Panc1 (cell line): ENCODE results near the gene MON1A.

ENCODE experiments used
- POLR2AphosphoS5 ChIP-seq: IDR thresholded peaks from 2 replicates; pipeline ENCODE4 v1.6.1; 2012; ENCODE audit warnings: mild to moderate bottlenecking, low read depth, low read length, moderate library complexity
- TF ChIP-seq, protein P1 (sequence below): fragments of 450-650 bp; IDR thresholded peaks from 2 replicates; pipeline ENCODE4 v1.5.1; 2017; ENCODE audit warnings: mild to moderate bottlenecking

DNA sequence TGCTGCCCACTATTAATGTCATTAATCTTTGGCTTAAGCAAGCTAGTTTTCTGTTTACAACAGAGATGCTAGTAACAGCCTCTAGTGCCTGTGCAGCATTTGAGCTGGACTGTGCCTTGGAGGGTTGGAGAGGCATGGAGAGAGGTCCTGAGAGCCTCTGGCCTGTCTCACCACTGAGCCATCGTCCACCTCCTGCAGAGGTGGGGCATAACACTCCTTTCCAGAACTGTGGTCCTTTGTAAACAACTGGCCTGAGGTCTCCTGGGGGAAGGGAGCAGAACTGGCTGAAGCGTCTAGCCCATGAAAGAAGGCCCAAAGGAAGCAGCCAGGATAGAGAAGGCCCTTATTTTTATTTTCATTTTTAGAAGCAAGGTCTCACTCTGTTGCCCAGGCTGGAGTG is 49.9 kb downstream of the MON1A start:
- TF ChIP-seq, protein P1, sequence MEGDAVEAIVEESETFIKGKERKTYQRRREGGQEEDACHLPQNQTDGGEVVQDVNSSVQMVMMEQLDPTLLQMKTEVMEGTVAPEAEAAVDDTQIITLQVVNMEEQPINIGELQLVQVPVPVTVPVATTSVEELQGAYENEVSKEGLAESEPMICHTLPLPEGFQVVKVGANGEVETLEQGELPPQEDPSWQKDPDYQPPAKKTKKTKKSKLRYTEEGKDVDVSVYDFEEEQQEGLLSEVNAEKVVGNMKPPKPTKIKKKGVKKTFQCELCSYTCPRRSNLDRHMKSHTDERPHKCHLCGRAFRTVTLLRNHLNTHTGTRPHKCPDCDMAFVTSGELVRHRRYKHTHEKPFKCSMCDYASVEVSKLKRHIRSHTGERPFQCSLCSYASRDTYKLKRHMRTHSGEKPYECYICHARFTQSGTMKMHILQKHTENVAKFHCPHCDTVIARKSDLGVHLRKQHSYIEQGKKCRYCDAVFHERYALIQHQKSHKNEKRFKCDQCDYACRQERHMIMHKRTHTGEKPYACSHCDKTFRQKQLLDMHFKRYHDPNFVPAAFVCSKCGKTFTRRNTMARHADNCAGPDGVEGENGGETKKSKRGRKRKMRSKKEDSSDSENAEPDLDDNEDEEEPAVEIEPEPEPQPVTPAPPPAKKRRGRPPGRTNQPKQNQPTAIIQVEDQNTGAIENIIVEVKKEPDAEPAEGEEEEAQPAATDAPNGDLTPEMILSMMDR: no peak
- TF ChIP-seq POLR2AphosphoS5: no peak
